Measurements from ENCODE around the gene ANKRD39. TPM values are rescaled to one million over a fixed set of nuclear protein-coding genes. Genes with fewer than 3 reads are reported as not detected.
A peak's percentile ranks its signal among the peaks of the same experiment; 100 is the strongest.

ANKRD39 gene
- polyA plus RNA-seq, 2 donors, result 11.9 to 12.2 TPM

- H3K4me3 ChIP-seq (ENCODE audit: low read depth in 1 of 2, low read length in 2 of 2), result no peak overlapping the region
- 49 to 56% methylated on average over 11 of the region's 11 CpGs for WGBS, 2 donors
- H3K36me3 ChIP-seq (ENCODE audit: control insufficient read depth in 2 of 2, insufficient read depth in 2 of 2, low read length in 1 of 2), result peaks cover 7 to 32% of the 10 kb centered on the region in 2 donors
- no peaks in the 10 kb centered on the region for H3K27me3 ChIP-seq (ENCODE audit: control insufficient read depth in 1 of 2, insufficient read depth in 2 of 2, low read length in 2 of 2)
- H3K9me3 ChIP-seq (ENCODE audit: control insufficient read depth in 2 of 2, insufficient read depth in 1 of 2, low read depth in 1 of 2, low read length in 1 of 2), result no peaks in the 10 kb centered on the region
- peak overlapping the region; percentile 55 to 82 for H3K27ac ChIP-seq (ENCODE audit: low read depth in 2 of 2, low read length in 1 of 2)
- H3K4me1 ChIP-seq (ENCODE audit: control insufficient read depth in 2 of 2, insufficient read depth in 2 of 2, low read length in 1 of 2), result peaks cover 0 to 4% of the 10 kb centered on the region in 2 donors
Observed at GRCh38 chr2:96859099-96859649, 1.4 kb upstream of the ANKRD39 start.

GRCh38 chr2:96856776-96857666 is 795 bp downstream of the ANKRD39 start:
- peaks cover 7 to 24% of the 10 kb centered on the region in 2 donors for H3K36me3 ChIP-seq (ENCODE audit: control insufficient read depth in 2 of 2, insufficient read depth in 2 of 2, low read length in 1 of 2)
- H3K4me1 ChIP-seq (ENCODE audit: control insufficient read depth in 2 of 2, insufficient read depth in 2 of 2, low read length in 1 of 2), result peaks cover 0 to 4% of the 10 kb centered on the region in 2 donors

GRCh38 chr2:96853321-96853720 is 4.5 kb downstream of the ANKRD39 start:
- Histone ChIP-seq H3K27me3 (ENCODE audit: control insufficient read depth in 1 of 2, insufficient read depth in 2 of 2, low read length in 2 of 2) (no peaks in the 10 kb centered on the region), H3K4me3 (ENCODE audit: low read depth in 1 of 2, low read length in 2 of 2) (no peak overlapping the region), H3K36me3 (ENCODE audit: control insufficient read depth in 2 of 2, insufficient read depth in 2 of 2, low read length in 1 of 2) (peaks cover 3 to 7% of the 10 kb centered on the region in 2 donors), H3K27ac (ENCODE audit: low read depth in 2 of 2, low read length in 1 of 2) (no peak overlapping the region), H3K9me3 (ENCODE audit: control insufficient read depth in 2 of 2, insufficient read depth in 1 of 2, low read depth in 1 of 2, low read length in 1 of 2) (no peaks in the 10 kb centered on the region), H3K4me1 (ENCODE audit: control insufficient read depth in 2 of 2, insufficient read depth in 2 of 2, low read length in 1 of 2) (peaks cover 0 to 4% of the 10 kb centered on the region in 2 donors)
- WGBS, 2 donors, result 95 to 97% methylated on average over 15 of the region's 15 CpGs

More at GRCh38 chr2:96856776-96857666, 795 bp downstream of the ANKRD39 start:
- peak overlapping the region; percentile 65 to 68 for H3K4me3 ChIP-seq (ENCODE audit: low read depth in 1 of 2, low read length in 2 of 2)
- no peaks in the 10 kb centered on the region for H3K9me3 ChIP-seq (ENCODE audit: control insufficient read depth in 2 of 2, insufficient read depth in 1 of 2, low read depth in 1 of 2, low read length in 1 of 2)
- H3K27me3 ChIP-seq (ENCODE audit: control insufficient read depth in 1 of 2, insufficient read depth in 2 of 2, low read length in 2 of 2), result no peaks in the 10 kb centered on the region
- 13 to 14% methylated on average over 26 to 27 of the region's 27 CpGs for WGBS, 2 donors
- H3K27ac ChIP-seq (ENCODE audit: low read depth in 2 of 2, low read length in 1 of 2), result peak overlapping the region; percentile 84 to 87

DNA sequence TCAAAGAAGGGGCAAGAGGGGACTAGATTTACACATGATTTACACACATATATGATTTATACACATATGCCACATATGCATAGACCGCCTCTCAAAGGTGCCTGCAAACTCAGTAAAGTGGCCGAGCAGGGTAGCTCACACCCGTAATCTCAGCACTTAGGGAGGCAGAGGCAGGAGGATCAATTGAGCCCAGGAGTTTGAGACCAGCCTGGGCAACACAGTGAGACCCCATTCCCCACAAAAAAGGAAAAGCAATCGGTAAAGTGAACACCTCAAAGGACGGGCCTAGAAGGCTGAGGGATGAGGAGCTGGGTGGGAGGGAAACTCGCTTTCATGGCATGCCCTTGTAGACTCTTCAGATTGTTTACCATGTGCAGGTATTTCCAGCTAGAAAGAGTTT is 5.1 kb downstream of the ANKRD39 start:
- H3K9me3 ChIP-seq (ENCODE audit: control insufficient read depth in 2 of 2, insufficient read depth in 1 of 2, low read depth in 1 of 2, low read length in 1 of 2), result no peaks in the 10 kb centered on the region
- peaks cover 0 to 4% of the 10 kb centered on the region in 2 donors for H3K4me1 ChIP-seq (ENCODE audit: control insufficient read depth in 2 of 2, insufficient read depth in 2 of 2, low read length in 1 of 2)
- no peak overlapping the region for H3K4me3 ChIP-seq (ENCODE audit: low read depth in 1 of 2, low read length in 2 of 2)
- peaks cover 3 to 11% of the 10 kb centered on the region in 2 donors for H3K36me3 ChIP-seq (ENCODE audit: control insufficient read depth in 2 of 2, insufficient read depth in 2 of 2, low read length in 1 of 2)
- WGBS, 2 donors, result 95 to 96% methylated on average over 6 of the region's 6 CpGs
- H3K27me3 ChIP-seq (ENCODE audit: control insufficient read depth in 1 of 2, insufficient read depth in 2 of 2, low read length in 2 of 2), result no peaks in the 10 kb centered on the region
- H3K27ac ChIP-seq (ENCODE audit: low read depth in 2 of 2, low read length in 1 of 2), result no peak overlapping the region

DNA sequence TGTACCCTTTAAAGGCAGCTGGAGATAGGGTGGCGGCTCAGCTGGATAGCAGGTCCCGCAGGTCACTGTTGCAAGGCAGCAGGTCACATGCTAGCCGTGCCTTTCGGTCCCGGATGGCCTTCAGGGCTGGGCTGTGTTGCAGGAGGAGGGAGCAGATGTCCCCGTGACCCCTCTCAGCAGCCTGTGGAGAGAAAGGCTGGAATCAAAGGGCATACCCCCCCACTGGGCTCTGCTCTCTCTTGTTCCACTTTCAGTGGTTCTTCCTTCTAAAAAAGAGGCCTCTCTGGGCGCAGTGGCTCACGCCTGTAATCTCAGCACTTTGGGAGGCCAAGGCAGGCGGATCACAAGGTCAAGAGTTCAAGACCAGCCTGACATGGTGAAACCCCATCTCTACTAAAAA is 9.6 kb downstream of the ANKRD39 start:
- no peaks in the 10 kb centered on the region for H3K9me3 ChIP-seq (ENCODE audit: control insufficient read depth in 2 of 2, insufficient read depth in 1 of 2, low read depth in 1 of 2, low read length in 1 of 2)
- H3K4me3 ChIP-seq (ENCODE audit: low read depth in 1 of 2, low read length in 2 of 2), result no peak overlapping the region
- H3K27ac ChIP-seq (ENCODE audit: low read depth in 2 of 2, low read length in 1 of 2), result no peak overlapping the region
- H3K27me3 ChIP-seq (ENCODE audit: control insufficient read depth in 1 of 2, insufficient read depth in 2 of 2, low read length in 2 of 2), result no peaks in the 10 kb centered on the region
- WGBS, 2 donors, result 83 to 85% methylated on average over 9 of the region's 9 CpGs
- H3K36me3 ChIP-seq (ENCODE audit: control insufficient read depth in 2 of 2, insufficient read depth in 2 of 2, low read length in 1 of 2), result peaks cover 3 to 9% of the 10 kb centered on the region in 2 donors
- H3K4me1 ChIP-seq (ENCODE audit: control insufficient read depth in 2 of 2, insufficient read depth in 2 of 2, low read length in 1 of 2), result no peaks in the 10 kb centered on the region

DNA sequence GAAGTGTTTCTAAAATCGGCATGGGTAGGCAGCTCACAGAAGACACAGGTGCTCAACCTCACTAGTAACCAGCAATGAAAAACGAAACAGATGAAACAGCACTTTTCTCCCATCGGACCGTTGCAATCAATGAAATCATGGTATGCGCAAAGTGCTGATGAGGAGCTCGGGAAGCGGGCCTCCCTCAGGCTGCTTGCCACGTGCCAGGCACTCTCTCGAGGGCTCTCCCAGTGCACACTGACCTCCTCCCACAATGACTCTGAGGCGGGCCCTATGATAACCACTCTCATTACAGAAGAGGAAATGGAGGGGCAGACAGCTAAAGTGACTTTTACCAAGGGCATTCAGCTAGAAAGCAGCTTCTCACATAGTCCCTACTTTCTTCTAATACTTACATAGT is 10.2 kb downstream of the ANKRD39 start:
- H3K36me3 ChIP-seq (ENCODE audit: control insufficient read depth in 2 of 2, insufficient read depth in 2 of 2, low read length in 1 of 2), result peaks cover 3 to 8% of the 10 kb centered on the region in 2 donors
- WGBS, 2 donors, result 81 to 83% methylated on average over 10 of the region's 10 CpGs

GRCh38 chr2:96846825-96847224 is 11.0 kb downstream of the ANKRD39 start:
- Histone ChIP-seq H3K9me3 (ENCODE audit: control insufficient read depth in 2 of 2, insufficient read depth in 1 of 2, low read depth in 1 of 2, low read length in 1 of 2) (no peaks in the 10 kb centered on the region), H3K27ac (ENCODE audit: low read depth in 2 of 2, low read length in 1 of 2) (no peak overlapping the region), H3K36me3 (ENCODE audit: control insufficient read depth in 2 of 2, insufficient read depth in 2 of 2, low read length in 1 of 2) (peaks cover 3 to 8% of the 10 kb centered on the region in 2 donors), H3K4me3 (ENCODE audit: low read depth in 1 of 2, low read length in 2 of 2) (no peak overlapping the region), H3K27me3 (ENCODE audit: control insufficient read depth in 1 of 2, insufficient read depth in 2 of 2, low read length in 2 of 2) (no peaks in the 10 kb centered on the region), H3K4me1 (ENCODE audit: control insufficient read depth in 2 of 2, insufficient read depth in 2 of 2, low read length in 1 of 2) (no peaks in the 10 kb centered on the region)
- 91 to 92% methylated on average over 5 of the region's 5 CpGs for WGBS, 2 donors

More for the DNA sequence above, 10.2 kb downstream of the ANKRD39 start:
- Histone ChIP-seq H3K4me1 (ENCODE audit: control insufficient read depth in 2 of 2, insufficient read depth in 2 of 2, low read length in 1 of 2) (no peaks in the 10 kb centered on the region), H3K9me3 (ENCODE audit: control insufficient read depth in 2 of 2, insufficient read depth in 1 of 2, low read depth in 1 of 2, low read length in 1 of 2) (no peaks in the 10 kb centered on the region), H3K27ac (ENCODE audit: low read depth in 2 of 2, low read length in 1 of 2) (no peak overlapping the region), H3K27me3 (ENCODE audit: control insufficient read depth in 1 of 2, insufficient read depth in 2 of 2, low read length in 2 of 2) (no peaks in the 10 kb centered on the region), H3K4me3 (ENCODE audit: low read depth in 1 of 2, low read length in 2 of 2) (no peak overlapping the region)

DNA sequence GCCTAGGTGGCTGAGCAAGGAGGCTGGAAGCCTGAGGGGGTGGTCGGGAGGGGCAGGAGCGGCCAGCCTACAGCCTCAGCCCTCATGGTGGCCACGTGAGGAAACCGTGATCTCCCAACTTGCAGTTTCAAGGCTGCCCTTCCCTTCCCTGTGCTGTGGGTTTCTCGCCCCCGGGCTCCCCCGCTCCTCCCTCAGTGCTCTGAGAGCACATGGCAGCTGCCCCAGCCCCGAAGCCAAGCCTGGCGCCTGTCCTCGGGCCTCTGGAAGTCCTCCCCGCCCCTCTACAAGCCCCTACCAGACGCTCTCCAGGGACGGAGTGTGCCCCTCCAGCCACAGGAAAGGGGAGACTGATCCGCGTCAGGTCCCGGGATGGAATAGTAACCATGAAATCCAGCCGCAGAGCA is 13.4 kb downstream of the ANKRD39 start:
- Histone ChIP-seq H3K9me3 (ENCODE audit: control insufficient read depth in 2 of 2, insufficient read depth in 1 of 2, low read depth in 1 of 2, low read length in 1 of 2) (no peaks in the 10 kb centered on the region), H3K27ac (ENCODE audit: low read depth in 2 of 2, low read length in 1 of 2) (no peak overlapping the region), H3K4me1 (ENCODE audit: control insufficient read depth in 2 of 2, insufficient read depth in 2 of 2, low read length in 1 of 2) (peaks cover 3 to 6% of the 10 kb centered on the region in 2 donors), H3K27me3 (ENCODE audit: control insufficient read depth in 1 of 2, insufficient read depth in 2 of 2, low read length in 2 of 2) (no peaks in the 10 kb centered on the region), H3K4me3 (ENCODE audit: low read depth in 1 of 2, low read length in 2 of 2) (no peak overlapping the region), H3K36me3 (ENCODE audit: control insufficient read depth in 2 of 2, insufficient read depth in 2 of 2, low read length in 1 of 2) (peaks cover 0 to 9% of the 10 kb centered on the region in 2 donors)
- 83 to 87% methylated on average over 14 to 17 of the region's 17 CpGs for whole genome bisulfite sequencing, 2 donors

- 92 to 93% methylated on average over 14 of the region's 14 CpGs for WGBS, 2 donors
- no peak within 1 kb of the TSS for H3K27ac ChIP-seq (ENCODE audit: low read depth in 2 of 2, low read length in 1 of 2)
- H3K4me1 ChIP-seq (ENCODE audit: control insufficient read depth in 2 of 2, insufficient read depth in 2 of 2, low read length in 1 of 2), result peaks cover 3 to 11% of the 10 kb centered on the region in 2 donors
- no peaks in the 10 kb centered on the region for H3K27me3 ChIP-seq (ENCODE audit: control insufficient read depth in 1 of 2, insufficient read depth in 2 of 2, low read length in 2 of 2)
- H3K36me3 ChIP-seq (ENCODE audit: control insufficient read depth in 2 of 2, insufficient read depth in 2 of 2, low read length in 1 of 2), result peaks cover 0 to 9% of the 10 kb centered on the region in 2 donors
- no peaks in the 10 kb centered on the region for H3K9me3 ChIP-seq (ENCODE audit: control insufficient read depth in 2 of 2, insufficient read depth in 1 of 2, low read depth in 1 of 2, low read length in 1 of 2)
- no peak within 1 kb of the TSS for H3K4me3 ChIP-seq (ENCODE audit: low read depth in 1 of 2, low read length in 2 of 2)
Observed at GRCh38 chr2:96843538-96844268, 14.1 kb downstream of the ANKRD39 start, which contains the start of gene ANKRD23. Gene ANKRD23 (minus strand): TSS chr2:96844021. CDS start chr2:96843992, 29 bp downstream.

Measured in esophagus (tissue), 2 donors.